PC-9 (cell line): ENCODE results near the gene ADCY2.

Experiments
- CTCF ChIP-seq: fragments of 200-600 bp; sonication (generic); conservative IDR thresholded peaks from 2 replicates; pipeline ENCODE4 v1.6.1; 2017; ENCODE audit warnings: mixed run types, antibody characterized with exemption, mild to moderate bottlenecking, moderate library complexity
- EZH2 ChIP-seq: fragments of 200-600 bp; sonication (generic); IDR thresholded peaks from 2 replicates; pipeline ENCODE4 v1.8.0; 2017; ENCODE audit warnings: antibody characterized with exemption, low read depth

- no peak for TF ChIP-seq CTCF
- no peak for TF ChIP-seq EZH2
Observed at GRCh38 chr5:7795306-7795705, 399.4 kb downstream of the ADCY2 start.
